ENCODE results near the gene CCNY.

- no peak for TF ChIP-seq CTCF (conservative IDR thresholded peaks at IDR 0.05; ENCODE audit: low read length)
- no peak for TF ChIP-seq EZH2phosphoT487 (IDR thresholded peaks at IDR 0.05; ENCODE audit: borderline replicate concordance, low read depth, low read length)
Observed at GRCh38 chr10:35398355-35398754, 62.0 kb downstream of the CCNY start.

All from OCI-LY7 (cell line).